Raji (cell line): ENCODE results near the gene MSMO1.
A peak's percentile ranks its signal among the peaks of the same experiment; 100 is the strongest.

ENCODE experiments used
- POLR2A ChIP-seq: IDR thresholded peaks from 2 replicates; pipeline ENCODE4 v1.6.1; 2011; ENCODE audit warnings: low read depth, low read length, control low read depth; ENCODE audit not compliant: insufficient read depth

Gene MSMO1

GRCh38 chr4:165327211-165328100 lies at the start of gene MSMO1:
Gene MSMO1 (plus strand): TSS chr4:165327669. CDS start chr4:165333371, 5,702 bp downstream.
- peak; percentile 91 for TF ChIP-seq POLR2A

- no peak for TF ChIP-seq POLR2A
Observed at GRCh38 chr4:165288226-165288625, 39.2 kb upstream of the MSMO1 start.

GRCh38 chr4:165288639-165289422 lies 38.6 kb upstream of the MSMO1 start:
- no peak for TF ChIP-seq POLR2A

GRCh38 chr4:165289423-165289785 lies 38.1 kb upstream of the MSMO1 start:
- TF ChIP-seq POLR2A, result no peak

- TF ChIP-seq POLR2A, result no peak
Observed at GRCh38 chr4:165293061-165293460, 34.4 kb upstream of the MSMO1 start.

DNA sequence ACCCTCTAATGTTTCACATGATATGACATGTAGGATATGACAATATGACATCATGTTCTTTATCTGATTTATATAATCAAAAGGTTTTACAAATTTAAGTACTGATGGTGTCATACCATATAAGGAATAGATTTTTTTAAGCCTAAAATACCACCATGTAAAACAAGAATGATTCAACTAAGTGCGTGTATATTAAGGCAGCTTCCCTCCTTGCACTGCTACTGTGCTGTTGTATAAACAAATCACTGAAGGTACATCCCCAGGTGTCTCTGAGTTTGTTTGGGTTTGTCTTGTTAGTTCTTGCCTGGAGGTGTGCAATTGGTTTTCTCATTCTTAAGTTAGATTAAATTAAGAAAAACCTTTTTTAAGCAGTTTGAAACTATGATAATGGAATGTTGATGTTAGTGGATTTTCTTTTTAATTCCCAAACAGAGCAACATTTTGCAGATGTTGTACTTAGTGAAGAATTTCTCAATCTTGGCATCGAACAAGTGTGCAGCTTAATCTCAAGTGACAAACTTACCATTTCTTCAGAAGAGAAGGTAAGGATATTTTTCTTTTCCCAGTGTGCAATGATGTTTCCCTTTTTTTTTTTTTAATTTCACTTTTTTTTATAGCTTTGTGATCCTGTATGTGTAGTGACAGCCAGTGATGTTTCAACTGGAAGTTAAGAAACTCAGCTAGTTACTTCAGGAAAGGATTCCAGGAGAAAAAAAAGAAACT lies 33.4 kb upstream of the MSMO1 start:
- TF ChIP-seq POLR2A, result no peak

GRCh38 chr4:165294907-165295306 lies 32.6 kb upstream of the MSMO1 start:
- TF ChIP-seq POLR2A, result no peak

- no peak for TF ChIP-seq POLR2A
Observed at GRCh38 chr4:165297626-165298025, 29.8 kb upstream of the MSMO1 start.

DNA sequence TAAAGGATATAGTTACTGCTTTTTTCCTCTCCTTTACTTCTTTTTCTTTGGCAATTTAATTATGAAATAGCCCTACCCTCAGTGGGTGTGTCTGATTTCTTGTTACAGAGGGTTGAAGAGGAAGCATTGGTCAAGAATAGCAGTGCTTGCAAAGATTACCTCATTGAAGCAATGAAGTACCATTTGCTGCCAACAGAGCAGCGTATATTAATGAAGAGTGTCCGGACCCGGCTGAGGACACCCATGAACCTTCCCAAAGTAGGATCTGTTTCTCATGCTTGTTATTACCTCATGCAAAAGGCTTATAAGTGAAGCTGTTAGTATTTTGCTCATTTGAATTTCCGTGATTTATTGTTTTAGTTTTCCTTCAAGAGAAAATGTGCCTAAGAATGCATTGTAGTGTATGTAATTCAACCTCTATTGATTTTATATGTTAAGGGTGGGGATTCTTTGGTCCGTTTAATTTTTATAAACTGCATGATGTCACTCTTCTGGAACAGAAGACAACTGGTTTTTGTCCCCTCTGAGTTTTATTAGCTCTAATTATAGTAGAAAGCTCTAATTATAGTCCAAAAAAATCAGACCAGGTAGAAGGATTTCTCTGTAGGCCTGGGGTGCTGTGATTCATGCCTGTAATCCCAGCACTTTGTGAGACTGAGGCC lies 27.9 kb upstream of the MSMO1 start:
- TF ChIP-seq POLR2A, result no peak

DNA sequence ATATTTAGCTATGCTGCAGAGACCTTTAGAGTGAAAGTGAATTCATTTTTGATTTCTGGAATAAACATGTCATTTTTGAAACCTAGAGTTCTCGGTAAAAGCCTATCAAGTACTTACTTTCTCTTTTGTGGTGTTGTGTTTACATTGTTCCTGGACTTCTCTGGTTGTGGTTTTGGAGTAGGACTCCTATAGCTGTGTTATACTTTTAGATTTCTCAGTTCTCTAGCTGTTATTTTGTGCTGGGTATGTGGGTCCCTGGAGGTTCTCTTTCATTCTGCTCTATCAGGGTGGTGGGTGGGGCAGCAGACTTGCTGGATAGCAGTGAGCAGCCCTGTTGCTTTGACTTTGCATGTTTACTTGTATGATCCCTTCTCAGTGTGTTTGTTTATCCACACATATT lies 25.6 kb upstream of the MSMO1 start:
- no peak for TF ChIP-seq POLR2A

DNA sequence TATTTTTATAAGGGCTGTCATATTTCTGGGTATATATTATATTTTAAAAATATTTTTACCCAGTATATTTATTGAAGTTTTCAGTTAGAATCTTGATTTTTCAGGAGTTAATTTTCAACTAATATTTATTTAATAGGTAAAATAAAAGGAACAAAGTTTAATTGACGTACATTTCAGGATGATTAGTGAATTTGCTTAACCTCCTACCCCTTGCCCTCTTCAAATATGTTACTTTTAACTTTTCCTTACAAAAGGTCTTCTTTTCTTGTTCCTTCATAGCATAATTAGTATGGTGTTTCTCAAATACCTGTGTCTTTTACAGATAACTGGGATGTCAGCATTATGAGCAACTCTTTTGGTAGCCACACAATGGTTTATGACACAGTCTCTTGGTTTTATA lies 24.8 kb upstream of the MSMO1 start:
- TF ChIP-seq POLR2A, result no peak

GRCh38 chr4:165308166-165308565 lies 19.3 kb upstream of the MSMO1 start:
- TF ChIP-seq POLR2A, result no peak

DNA sequence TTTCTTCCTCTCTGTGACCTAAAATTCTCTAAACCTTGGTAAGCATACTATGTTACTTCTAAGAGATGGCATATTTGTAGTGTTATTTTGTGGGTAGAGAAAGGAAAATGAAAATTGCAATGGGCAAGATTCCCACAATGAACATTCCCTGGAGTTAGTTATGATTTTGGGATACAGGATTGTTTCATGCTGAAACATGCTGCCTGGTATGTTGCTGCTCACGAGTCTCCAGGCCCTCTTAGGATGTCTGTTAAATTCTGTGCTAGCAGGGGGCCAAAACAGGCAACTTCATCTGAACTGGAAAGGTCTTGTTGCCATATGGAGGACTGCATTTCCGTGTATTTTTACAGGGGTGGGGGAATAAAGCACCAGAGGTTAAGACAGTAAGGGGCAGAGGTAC lies 18.9 kb upstream of the MSMO1 start:
- no peak for TF ChIP-seq POLR2A

DNA sequence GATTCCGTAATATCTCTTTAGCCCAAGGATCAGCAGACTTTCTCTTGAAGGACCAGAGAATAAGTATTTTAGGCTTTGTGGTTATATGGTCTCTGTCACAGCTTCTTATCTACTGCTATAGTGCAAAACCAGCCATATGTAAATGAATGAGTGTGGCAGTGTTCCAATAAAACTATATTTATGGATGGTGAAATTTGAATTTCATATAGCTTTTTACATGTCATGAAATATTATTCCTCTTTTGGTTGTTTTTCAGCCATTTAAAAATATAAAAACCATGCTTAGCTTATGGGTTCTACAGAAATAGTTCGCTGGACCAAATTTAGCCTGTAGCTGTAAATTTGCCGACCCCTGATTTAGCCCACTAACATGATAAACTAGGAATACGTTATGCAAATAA lies 18.0 kb upstream of the MSMO1 start:
- no peak for TF ChIP-seq POLR2A

DNA sequence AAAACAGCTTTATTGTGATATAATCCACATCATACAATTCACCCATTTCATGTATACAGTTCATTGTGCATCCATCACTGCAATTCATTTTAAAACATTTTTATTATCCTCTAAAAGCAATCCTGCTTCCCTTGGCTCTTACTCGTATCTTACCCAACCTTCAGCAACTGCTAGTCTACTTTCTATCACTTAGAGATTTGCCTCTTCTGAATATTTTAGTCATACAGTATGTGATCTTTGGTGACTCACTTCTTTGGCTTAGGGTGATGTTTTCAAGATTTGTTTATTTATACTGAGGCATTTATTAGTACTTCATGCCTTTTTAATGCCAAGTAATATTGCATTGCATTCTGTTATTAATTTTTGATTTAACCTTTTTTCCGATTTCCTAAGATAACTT lies 15.0 kb upstream of the MSMO1 start:
- TF ChIP-seq POLR2A, result no peak

DNA sequence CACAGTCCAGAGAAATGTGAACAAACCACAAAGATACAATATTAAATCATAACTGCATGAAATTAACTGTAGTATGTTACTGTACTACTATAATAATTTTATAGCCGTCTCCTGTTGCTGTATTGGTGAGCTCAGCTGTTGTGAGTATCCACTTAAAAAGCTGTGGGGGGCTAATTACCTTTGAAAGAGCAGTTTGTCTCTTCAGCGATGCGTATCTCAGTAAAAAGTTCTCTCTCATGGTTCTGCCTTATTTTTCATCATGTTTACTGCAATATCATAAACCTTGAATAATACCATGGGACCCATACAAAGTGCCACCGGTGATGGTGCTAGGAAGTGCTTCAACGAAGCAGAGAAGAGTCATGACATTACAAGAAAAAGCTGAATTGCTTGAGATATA lies 8.4 kb upstream of the MSMO1 start:
- TF ChIP-seq POLR2A, result no peak

DNA sequence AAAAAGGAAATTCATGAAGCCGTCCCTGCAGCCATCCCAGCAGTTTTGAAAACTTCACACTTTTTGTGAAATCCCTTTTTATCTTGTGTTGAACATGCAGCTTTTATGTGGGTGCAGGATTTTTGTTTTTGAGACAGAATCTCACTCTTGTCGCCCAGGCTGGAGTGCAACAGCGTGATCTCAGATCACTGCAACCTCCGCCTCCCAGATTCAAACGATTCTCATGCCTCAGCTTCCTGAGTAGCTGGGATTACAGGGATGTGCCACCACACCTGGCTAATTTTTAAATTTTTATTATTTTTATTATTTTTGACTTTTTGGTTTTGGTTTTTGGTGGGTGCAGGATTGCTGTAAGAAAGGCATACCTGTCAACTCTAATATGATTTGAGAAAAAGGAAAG lies 8.0 kb upstream of the MSMO1 start:
- TF ChIP-seq POLR2A, result no peak
